Right forelimb (tissue), 1 donor: ENCODE measurements around the gene TACC2.

Source experiments
- DNase-seq: peaks from one replicate; pipeline ENCODE4 v3.0.0-alpha.2; 2018

Gene TACC2

GRCh38 chr10:122126763-122127659 lies 138.0 kb downstream of the TACC2 start:
- DNase-seq: no peak

DNA sequence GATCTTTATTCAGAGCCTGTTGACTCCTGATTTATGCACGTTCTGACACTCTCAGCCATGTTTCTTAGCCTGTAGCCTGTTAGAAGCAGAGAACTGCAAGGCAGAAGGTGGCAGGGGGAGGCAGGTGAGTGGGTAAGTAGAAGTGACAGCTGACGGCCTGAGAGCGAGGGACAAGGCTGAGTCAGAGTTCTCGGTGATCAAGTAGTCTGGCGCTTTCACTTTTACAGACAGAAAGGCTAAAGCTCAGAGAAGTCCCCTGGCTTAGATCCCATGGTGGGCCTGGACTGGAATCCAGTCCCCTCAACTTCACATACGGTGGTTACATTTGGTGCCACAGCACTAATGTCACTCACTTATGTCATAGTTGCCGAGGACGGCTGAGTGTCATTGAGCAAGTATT lies 139.0 kb downstream of the TACC2 start:
- no peak for DNase-seq

- DNase-seq: no peak
Measured at GRCh38 chr10:122128357-122128756, 139.4 kb downstream of the TACC2 start.

GRCh38 chr10:122130474-122131110 lies 141.6 kb downstream of the TACC2 start:
- DNase-seq: no peak

DNA sequence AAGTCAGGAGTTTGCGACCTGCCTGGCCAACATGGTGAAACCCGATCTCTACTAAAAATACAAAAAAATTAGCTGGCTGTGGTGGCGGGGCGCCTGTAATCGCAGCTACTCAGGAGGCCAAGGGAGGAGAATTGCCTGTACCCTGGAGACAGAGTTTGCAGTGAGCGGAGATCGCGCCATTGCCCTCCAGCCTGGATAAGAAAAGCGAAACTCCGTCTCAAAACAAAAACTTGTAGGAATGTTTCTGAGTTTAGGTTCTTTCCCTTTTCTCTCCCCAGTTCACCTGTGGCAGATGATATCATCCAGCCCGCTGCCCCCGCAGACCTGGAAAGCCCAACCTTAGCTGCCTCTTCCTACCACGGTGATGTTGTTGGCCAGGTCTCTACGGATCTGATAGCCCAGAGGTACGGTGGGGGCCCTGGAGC lies 143.4 kb downstream of the TACC2 start:
- DNase-seq: no peak

DNA sequence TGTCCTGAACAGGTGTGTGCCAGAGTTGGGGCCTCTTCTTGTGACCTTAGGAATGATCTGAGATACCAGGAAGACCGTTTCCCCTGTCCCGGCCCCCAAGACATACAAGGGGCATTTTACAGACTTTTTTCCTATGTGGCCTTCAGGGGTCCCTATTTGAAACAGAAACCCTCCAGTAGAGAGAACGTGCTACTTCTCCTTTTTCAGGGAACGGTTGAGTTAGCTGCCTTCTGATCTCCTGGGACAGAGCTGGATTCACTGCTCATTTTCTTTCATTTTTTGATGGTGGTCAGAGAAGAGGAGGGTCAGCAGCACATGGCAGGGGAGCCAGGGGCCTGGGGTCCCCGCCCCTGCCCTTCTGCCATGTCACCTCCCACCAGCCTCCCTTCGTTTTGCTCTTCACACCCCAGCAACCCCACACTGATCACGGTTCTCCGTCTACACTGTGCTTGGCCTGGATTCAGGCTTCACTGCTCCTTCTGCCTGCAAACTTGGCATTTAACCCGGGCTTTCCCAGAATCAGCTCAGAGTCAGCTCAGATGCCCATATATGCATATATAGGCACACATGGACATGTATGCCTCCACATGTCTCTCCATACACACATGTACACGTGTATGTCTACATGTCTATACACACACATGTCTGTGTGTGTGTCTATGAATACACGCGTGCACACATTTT lies 144.1 kb downstream of the TACC2 start:
- DNase-seq: no peak

- DNase-seq: no peak
Measured at GRCh38 chr10:122135251-122136025, 146.5 kb downstream of the TACC2 start.

GRCh38 chr10:122138831-122139625 lies 150.1 kb downstream of the TACC2 start:
- no peak for DNase-seq

GRCh38 chr10:122139627-122140170 lies 150.7 kb downstream of the TACC2 start:
- DNase-seq: no peak

DNA sequence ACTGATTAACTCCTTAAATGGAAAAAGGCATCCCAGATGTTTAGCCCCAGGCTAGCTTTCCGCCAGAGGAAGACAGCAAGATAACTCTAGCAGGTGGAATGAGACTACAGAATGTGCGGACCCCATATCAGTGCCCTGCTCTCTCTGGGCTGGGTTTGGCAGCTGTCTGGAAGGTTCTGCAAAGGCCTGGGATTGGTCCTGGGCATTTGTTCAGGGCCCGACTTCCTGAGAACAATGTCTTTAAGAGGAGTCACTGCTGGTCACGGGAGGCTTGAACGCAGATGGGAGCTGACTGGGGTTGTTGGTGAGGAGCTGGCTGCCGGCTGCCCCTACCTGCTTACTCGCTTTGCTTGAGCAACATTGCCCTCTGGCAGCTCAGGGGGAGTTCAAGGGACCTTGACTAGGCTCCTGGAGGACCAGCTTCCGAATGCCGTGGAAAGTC lies 151.5 kb downstream of the TACC2 start:
- no peak for DNase-seq

- DNase-seq: no peak
Measured at GRCh38 chr10:122140941-122141623, 152.1 kb downstream of the TACC2 start.

DNA sequence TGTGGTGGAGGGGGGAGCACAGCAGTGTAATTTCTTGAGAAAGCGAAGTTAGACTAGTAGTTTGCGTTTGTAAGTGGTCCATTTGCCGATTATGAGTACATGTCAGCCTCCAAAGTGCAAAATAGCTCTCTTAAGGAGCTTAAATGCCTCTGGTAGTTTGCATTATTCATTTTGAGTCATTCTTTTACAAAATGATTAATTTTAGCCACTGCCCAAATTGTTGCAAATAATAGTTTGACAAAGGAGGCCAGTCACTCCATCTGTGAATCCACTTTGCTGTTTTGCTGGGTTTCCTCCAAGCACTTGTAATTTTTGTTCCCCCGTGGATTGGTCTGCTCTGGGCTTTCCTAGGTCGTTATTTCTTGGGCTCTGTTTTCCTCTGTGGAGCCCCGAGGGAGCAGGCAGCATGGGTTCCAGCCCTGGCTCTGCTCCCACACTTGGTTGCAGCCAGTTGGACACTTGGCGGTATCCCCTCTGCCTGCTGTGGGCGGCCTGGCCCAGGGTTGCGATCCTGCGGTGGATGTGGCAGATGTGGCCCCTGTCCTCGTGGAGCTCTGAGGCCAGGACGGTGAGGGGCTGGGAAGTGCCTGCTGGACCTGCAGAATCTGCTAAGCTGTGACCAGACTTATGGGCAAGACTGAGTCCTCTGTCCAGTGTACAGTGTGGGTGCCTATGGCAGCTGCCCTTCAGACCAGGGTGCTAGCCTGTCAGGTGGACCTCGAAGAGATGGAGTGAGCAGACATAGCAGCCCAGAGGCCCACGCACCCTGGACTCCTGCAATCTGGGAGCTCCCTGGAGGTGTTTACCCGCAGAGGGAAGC lies 153.1 kb downstream of the TACC2 start:
- DNase-seq: no peak

GRCh38 chr10:122142641-122143237 lies 153.8 kb downstream of the TACC2 start:
- DNase-seq: no peak

DNA sequence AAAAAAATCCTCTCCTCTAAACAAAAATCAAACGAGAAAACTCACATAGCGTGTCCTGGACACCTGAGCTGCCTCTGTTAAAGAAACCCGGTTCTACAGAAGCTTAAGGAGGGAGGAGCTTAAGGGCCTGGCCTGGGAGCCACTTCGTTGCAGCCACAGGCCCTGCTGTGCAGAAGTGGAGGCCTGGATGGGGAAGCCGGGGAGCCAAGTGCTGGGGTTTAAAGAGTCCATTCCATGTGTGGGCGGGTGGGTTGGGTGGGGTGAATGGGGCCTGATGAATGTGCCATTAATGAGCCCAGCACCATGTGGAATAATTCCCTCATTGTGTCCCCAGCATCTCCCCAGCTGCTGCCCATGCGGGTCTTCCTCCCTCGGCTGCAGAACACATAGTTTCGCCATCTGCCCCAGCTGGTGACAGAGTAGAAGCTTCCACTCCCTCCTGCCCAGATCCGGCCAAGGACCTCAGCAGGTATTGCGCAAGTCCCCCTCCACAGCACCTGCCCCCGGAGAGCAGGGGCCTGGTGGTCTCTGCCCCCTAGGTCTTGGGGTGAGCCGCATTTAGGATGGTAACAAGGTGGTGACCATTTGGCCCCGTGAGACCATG lies 154.4 kb downstream of the TACC2 start:
- no peak for DNase-seq

- no peak for DNase-seq
Measured at GRCh38 chr10:122144199-122144598, 155.2 kb downstream of the TACC2 start.

DNA sequence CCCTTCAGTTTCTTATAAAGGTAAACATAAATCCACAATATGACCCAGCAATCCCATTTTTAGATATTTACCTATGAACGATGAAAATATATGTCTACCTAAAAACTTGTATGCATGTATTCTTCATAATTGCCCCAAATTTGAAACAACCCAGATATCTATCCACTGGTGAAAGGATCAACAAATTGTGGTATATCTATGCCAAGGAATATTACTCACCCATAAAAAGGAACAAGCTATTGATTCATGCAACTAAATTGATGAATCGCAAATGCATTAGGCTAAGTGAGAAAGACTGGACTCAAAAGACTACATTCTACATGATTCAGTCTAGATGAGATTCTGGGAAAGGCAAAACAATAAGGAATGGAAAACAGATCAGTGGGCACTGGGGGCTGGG lies 156.2 kb downstream of the TACC2 start:
- DNase-seq: no peak

DNA sequence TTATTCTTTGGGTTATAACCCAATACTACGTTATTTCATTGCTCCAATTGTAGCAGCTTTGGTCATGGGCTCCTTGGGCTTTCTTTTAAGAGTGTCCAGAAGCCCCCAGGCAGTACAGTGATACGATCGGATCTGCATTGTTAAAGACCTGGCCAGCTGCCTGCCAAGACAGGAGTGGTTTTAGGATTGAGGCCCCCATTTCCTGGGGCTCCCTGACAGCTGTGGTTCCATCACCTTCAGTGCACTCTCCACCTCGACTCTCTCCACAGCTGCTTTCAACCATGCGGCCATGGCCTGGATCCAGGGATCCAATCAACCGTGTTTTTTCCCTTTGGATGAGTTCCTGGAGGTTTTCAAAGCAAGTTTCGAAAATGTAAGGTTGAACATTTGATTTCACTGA lies 158.7 kb downstream of the TACC2 start:
- peak; percentile 87 for DNase-seq

GRCh38 chr10:122148876-122149560 lies 160.1 kb downstream of the TACC2 start:
- DNase-seq: peak; percentile 87
